Measurements from ENCODE around the gene IPO11.

GRCh38 chr5:62645223-62645622 is 232.7 kb downstream of the IPO11 start:
- no peak for TF ChIP-seq CTCF (conservative IDR thresholded peaks at IDR 0.05 in 1 of 2, IDR thresholded peaks at IDR 0.05 in 1 of 2; ENCODE audit: extremely low read depth in 1 of 2, insufficient read depth in 1 of 2, low read depth in 1 of 2, low read length in 2 of 2)
- no peak for TF ChIP-seq EZH2 (IDR thresholded peaks at IDR 0.05; ENCODE audit: borderline replicate concordance, low read length)
